ENCODE data around the gene SLC5A10. TPM values are rescaled to one million over a fixed set of nuclear protein-coding genes. Genes with fewer than 3 reads are reported as not detected.

SLC5A10 gene
- polyA plus RNA-seq, 1 experiment: 0.05 TPM

- POLR2A ChIA-PET: no interaction called here
- CTCF ChIA-PET: interaction anchor here (0.5 to 1.1 kb wide), 4 partner anchors 12 to 145 kb away, joined by 3 read pairs; partner anchors contain the start of gene FAM83G
- Histone ChIP-seq H3K4me3 (ENCODE audit: low read depth, low read length) (no peak overlapping the region), H3K27me3 (ENCODE audit: control insufficient read depth, insufficient read depth, low read length) (no peaks in the 10 kb centered on the region), H3K36me3 (ENCODE audit: control insufficient read depth, insufficient read depth, low read length) (no peaks in the 10 kb centered on the region)
- DNase-seq (ENCODE audit: low read depth): no peak
- TF ChIP-seq CTCF (IDR thresholded peaks at IDR 0.05; ENCODE audit: insufficient read depth, low read depth, low read length): no peak
Measured at GRCh38 chr17:18963126-18964017, 11.4 kb downstream of the SLC5A10 start.

- Histone ChIP-seq H3K4me3 (ENCODE audit: low read depth, low read length) (no peak overlapping the region), H3K36me3 (ENCODE audit: control insufficient read depth, insufficient read depth, low read length) (no peaks in the 10 kb centered on the region), H3K27me3 (ENCODE audit: control insufficient read depth, insufficient read depth, low read length) (no peaks in the 10 kb centered on the region)
- CTCF ChIA-PET: no interaction called here
- POLR2A ChIA-PET: no interaction called here
- no peak for TF ChIP-seq CTCF (IDR thresholded peaks at IDR 0.05; ENCODE audit: insufficient read depth, low read depth, low read length)
- no peak for DNase-seq (ENCODE audit: low read depth)
Measured at GRCh38 chr17:18964018-18964351, 12.0 kb downstream of the SLC5A10 start.

- H3K4me3 ChIP-seq (ENCODE audit: low read depth, low read length): no peak overlapping the region
Measured at GRCh38 chr17:18964550-18964949, 12.6 kb downstream of the SLC5A10 start.

GRCh38 chr17:18965530-18966236 is 13.7 kb downstream of the SLC5A10 start:
- H3K27me3 ChIP-seq (ENCODE audit: control insufficient read depth, insufficient read depth, low read length): no peaks in the 10 kb centered on the region
- ChIA-PET CTCF (no interaction called here), POLR2A (no interaction called here)
- H3K4me3 ChIP-seq (ENCODE audit: low read depth, low read length): no peak overlapping the region
- no peak for TF ChIP-seq CTCF (IDR thresholded peaks at IDR 0.05; ENCODE audit: insufficient read depth, low read depth, low read length)
- H3K36me3 ChIP-seq (ENCODE audit: control insufficient read depth, insufficient read depth, low read length): no peaks in the 10 kb centered on the region
- no peak for DNase-seq (ENCODE audit: low read depth)

More at GRCh38 chr17:18964550-18964949, 12.6 kb downstream of the SLC5A10 start:
- ChIA-PET POLR2A (no interaction called here), CTCF (no interaction called here)
- Histone ChIP-seq H3K27me3 (ENCODE audit: control insufficient read depth, insufficient read depth, low read length) (no peaks in the 10 kb centered on the region), H3K36me3 (ENCODE audit: control insufficient read depth, insufficient read depth, low read length) (no peaks in the 10 kb centered on the region)
- DNase-seq (ENCODE audit: low read depth): no peak
- TF ChIP-seq CTCF (IDR thresholded peaks at IDR 0.05; ENCODE audit: insufficient read depth, low read depth, low read length): no peak

- Histone ChIP-seq H3K36me3 (ENCODE audit: control insufficient read depth, insufficient read depth, low read length) (peaks cover 4% of the 10 kb centered on the region), H3K27me3 (ENCODE audit: control insufficient read depth, insufficient read depth, low read length) (no peaks in the 10 kb centered on the region), H3K4me3 (ENCODE audit: low read depth, low read length) (no peak overlapping the region)
- CTCF ChIA-PET: interaction anchor here (1.1 kb wide), 1 partner anchor 12 kb away, joined by 3 read pairs; no protein-coding TSS in a partner anchor
- no peak for TF ChIP-seq CTCF (IDR thresholded peaks at IDR 0.05; ENCODE audit: insufficient read depth, low read depth, low read length)
- POLR2A ChIA-PET: no interaction called here
- DNase-seq (ENCODE audit: low read depth): no peak
Measured at GRCh38 chr17:18966831-18967624, 15.1 kb downstream of the SLC5A10 start.

All from BJ (cell line).